H1 (cell line): ENCODE measurements around the gene C16orf54.

Source experiments
- BACH1 ChIP-seq: IDR thresholded peaks from 2 replicates; pipeline ENCODE4 v1.6.1; 2012; ENCODE audit warnings: low read length, improper control_type of control experiment
- CTCF ChIP-seq, 3 experiments: IDR thresholded peaks; 1 replicate in 2 of 3; 2 replicates in 1 of 3; pipeline versions ENCODE4 v1.5.1 to v1.6.1; 2011; ENCODE audit warnings: low read length in 3 of 3, mild to moderate bottlenecking in 3 of 3, inconsistent platforms in 2 of 3, low read depth in 1 of 3, moderate library complexity in 1 of 3; ENCODE audit not compliant: insufficient read depth in 1 of 3; ENCODE audit errors: control extremely low read depth in 1 of 3
- FOSL1 ChIP-seq: IDR thresholded peaks from 2 replicates; pipeline ENCODE4 v1.6.1; 2011; ENCODE audit warnings: mild to moderate bottlenecking, low read depth, low read length, moderate library complexity; ENCODE audit not compliant: insufficient read depth
- RAD21 ChIP-seq, 2 experiments: IDR thresholded peaks in 1 of 2; conservative IDR thresholded peaks in 1 of 2; 2 replicates each; pipeline ENCODE4 v1.6.1; 2011; ENCODE audit warnings: low read depth in 2 of 2, low read length in 2 of 2, improper control_type of control experiment in 1 of 2, inconsistent platforms in 1 of 2, mild to moderate bottlenecking in 1 of 2, moderate library complexity in 1 of 2

- no peak for TF ChIP-seq FOSL1
- no peak for TF ChIP-seq CTCF (IDR thresholded peaks at IDR 0.05; ENCODE audit: control extremely low read depth in 1 of 3, insufficient read depth in 1 of 3, low read depth in 1 of 3, low read length in 3 of 3)
- no peak for TF ChIP-seq RAD21 (IDR thresholded peaks at IDR 0.05 in 1 of 2, conservative IDR thresholded peaks at IDR 0.05 in 1 of 2; ENCODE audit: low read depth in 2 of 2, low read length in 2 of 2)
- no peak for TF ChIP-seq BACH1
Observed at GRCh38 chr16:29763326-29763725, 17.5 kb upstream of the C16orf54 start.
